K562 (cell line): ENCODE results near the gene TBX10. TPM values are rescaled to one million over a fixed set of nuclear protein-coding genes. Genes with fewer than 3 reads are reported as not detected.

Experiments
- BRCA1 ChIP-seq, 2 experiments: fragments of 450-650 bp in 1 of 2; sonication (generic) in 1 of 2; formaldehyde crosslinking in 1 of 2; IDR thresholded peaks; 2 replicates each; pipeline versions ENCODE4 v1.5.0 to v1.6.1; 2017 to 2020; ENCODE audit warnings: mild to moderate bottlenecking in 1 of 2, missing genetic modification reagents in 1 of 2
- CBFB ChIP-seq: sonication (generic); formaldehyde crosslinking; IDR thresholded peaks from 2 replicates; pipeline ENCODE4 v1.4.0; 2020; ENCODE audit warnings: mild to moderate bottlenecking, missing genetic modification reagents
- CHD2 ChIP-seq: IDR thresholded peaks from 2 replicates; pipeline ENCODE4 v1.6.1; 2011; ENCODE audit warnings: low read depth, low read length
- EP400 ChIP-seq: fragments of 450-650 bp; IDR thresholded peaks from 2 replicates; pipeline ENCODE4 v1.6.1; 2017; ENCODE audit warnings: antibody characterized with exemption, mild to moderate bottlenecking, moderate library complexity
- HDAC2 ChIP-seq: fragments of 450-650 bp; IDR thresholded peaks from 2 replicates; pipeline ENCODE4 v1.6.1; 2016; ENCODE audit warnings: mild to moderate bottlenecking
- NFIC ChIP-seq: fragments of 450-650 bp; IDR thresholded peaks from 2 replicates; pipeline ENCODE4 v1.6.1; 2017; ENCODE audit warnings: mild to moderate bottlenecking, inconsistent platforms
- NR1H2 ChIP-seq: sonication (generic); formaldehyde crosslinking; IDR thresholded peaks from 2 replicates; pipeline ENCODE4 v1.4.0; 2020; ENCODE audit warnings: mild to moderate bottlenecking, missing genetic modification reagents
- RBBP5 ChIP-seq: fragments of 200-600 bp; sonication (generic); IDR thresholded peaks from 2 replicates; pipeline ENCODE4 v1.6.1; 2012; ENCODE audit warnings: borderline replicate concordance, mild to moderate bottlenecking, low read length, control low read depth, inconsistent platforms; ENCODE audit not compliant: insufficient read depth, poor library complexity, severe bottlenecking
- RFX5 ChIP-seq: IDR thresholded peaks from 2 replicates; pipeline ENCODE4 v1.6.1; 2011; ENCODE audit warnings: low read depth, mild to moderate bottlenecking, improper control_type of control experiment, low read length
- SAFB ChIP-seq: fragments of 200-400 bp; formaldehyde crosslinking; IDR thresholded peaks from 2 replicates; pipeline ENCODE4 v1.6.1; 2017; ENCODE audit warnings: low read depth, low read length, borderline replicate concordance
- TCF3 ChIP-seq: sonication (generic); formaldehyde crosslinking; IDR thresholded peaks from 2 replicates; pipeline ENCODE4 v1.4.0; 2020; ENCODE audit warnings: mild to moderate bottlenecking, missing genetic modification reagents
- TRIM24 ChIP-seq, 2 experiments: fragments of 450-650 bp; IDR thresholded peaks; 2 replicates each; pipeline ENCODE4 v1.6.1; 2016
- ZKSCAN3 ChIP-seq: fragments of 250-450 bp; sonication (Bioruptor Pico); IDR thresholded peaks from 2 replicates; pipeline ENCODE4 v1.4.0; 2020
- ZNF668 ChIP-seq: fragments of 250-450 bp; sonication (Bioruptor Pico); IDR thresholded peaks from 2 replicates; pipeline ENCODE4 v1.8.0; 2022; ENCODE audit warnings: mild to moderate bottlenecking, inconsistent platforms
- polyA plus RNA-seq, 8 experiments: library from polyadenylated mRNA; depleted of rRNA in 4 of 8; stranded (reverse) in 5 of 8; unstranded in 3 of 8; fragments of >200 nt; fragmentation: Nextera tagmentation in 2 of 8; fragmentation: Illumina TruSeq in 1 of 8; extraction: Ambion mirVana in 2 of 8; extraction: Trizol in 1 of 8; gene quantifications; 2 replicates each; pipeline versions ENCODE4 v1.2.1 to v1.2.3, GENCODE V29; 2011 to 2014; ENCODE audit warnings: inconsistent platforms in 1 of 8, missing spikeins in 1 of 8
- total RNA-seq, 7 experiments: library from RNA; depleted of rRNA in 6 of 7; stranded (reverse); fragments of >200 nt in 6 of 7; fragmentation: Illumina TruSeq in 2 of 7; extraction: Trizol in 2 of 7; gene quantifications; 2 replicates each; pipeline versions ENCODE4 v1.2.1 to v1.2.3, GENCODE V29; 2011 to 2021; ENCODE audit warnings: low replicate concordance in 1 of 7
- TF ChIP-seq, protein P1 (sequence below): sonication (generic); formaldehyde crosslinking; IDR thresholded peaks from 2 replicates; pipeline ENCODE4 v1.8.0; 2023; ENCODE audit warnings: mild to moderate bottlenecking, missing genetic modification reagents
- TF ChIP-seq, protein P2 (sequence below): sonication (generic); formaldehyde crosslinking; IDR thresholded peaks from 2 replicates; pipeline ENCODE4 v1.8.0; 2022; ENCODE audit warnings: missing genetic modification reagents, mild to moderate bottlenecking, borderline replicate concordance
- TF ChIP-seq, protein P3 (sequence below): IDR thresholded peaks from 2 replicates; pipeline ENCODE4 v1.6.1; 2012; ENCODE audit warnings: low read depth, low read length, improper control_type of control experiment, borderline replicate concordance
- TF ChIP-seq, protein P4 (sequence below): fragments of 450-650 bp; IDR thresholded peaks from 2 replicates; pipeline ENCODE4 v1.6.1; 2016; ENCODE audit warnings: antibody characterized with exemption
- TF ChIP-seq, protein P5 (sequence below): sonication (generic); formaldehyde crosslinking; IDR thresholded peaks from 2 replicates; pipeline ENCODE4 v1.8.0; 2022; ENCODE audit warnings: missing genetic modification reagents, mild to moderate bottlenecking, moderate library complexity, borderline replicate concordance

TBX10 gene
- total and polyA plus RNA-seq, 9 of the 15 experiments (the other 6 are each of a cell fraction or from before 2014, with no cell fraction given), result not detected

DNA sequence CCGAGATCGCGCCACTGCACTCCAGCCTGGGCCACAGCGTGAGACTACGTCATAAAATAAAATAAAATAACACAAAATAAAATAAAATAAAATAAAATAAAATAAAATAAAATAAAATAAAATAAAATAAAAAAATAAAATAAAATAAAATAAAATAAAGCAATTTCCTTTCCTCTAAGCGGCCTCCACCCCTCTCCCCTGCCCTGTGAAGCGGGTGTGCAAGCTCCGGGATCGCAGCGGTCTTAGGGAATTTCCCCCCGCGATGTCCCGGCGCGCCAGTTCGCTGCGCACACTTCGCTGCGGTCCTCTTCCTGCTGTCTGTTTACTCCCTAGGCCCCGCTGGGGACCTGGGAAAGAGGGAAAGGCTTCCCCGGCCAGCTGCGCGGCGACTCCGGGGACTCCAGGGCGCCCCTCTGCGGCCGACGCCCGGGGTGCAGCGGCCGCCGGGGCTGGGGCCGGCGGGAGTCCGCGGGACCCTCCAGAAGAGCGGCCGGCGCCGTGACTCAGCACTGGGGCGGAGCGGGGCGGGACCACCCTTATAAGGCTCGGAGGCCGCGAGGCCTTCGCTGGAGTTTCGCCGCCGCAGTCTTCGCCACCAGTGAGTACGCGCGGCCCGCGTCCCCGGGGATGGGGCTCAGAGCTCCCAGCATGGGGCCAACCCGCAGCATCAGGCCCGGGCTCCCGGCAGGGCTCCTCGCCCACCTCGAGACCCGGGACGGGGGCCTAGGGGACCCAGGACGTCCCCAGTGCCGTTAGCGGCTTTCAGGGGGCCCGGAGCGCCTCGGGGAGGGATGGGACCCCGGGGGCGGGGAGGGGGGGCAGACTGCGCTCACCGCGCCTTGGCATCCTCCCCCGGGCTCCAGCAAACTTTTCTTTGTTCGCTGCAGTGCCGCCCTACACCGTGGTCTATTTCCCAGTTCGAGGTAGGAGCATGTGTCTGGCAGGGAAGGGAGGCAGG lies 56.0 kb downstream of the TBX10 start, which contains the start of gene GSTP1 (continued):
- no peak for TF ChIP-seq HDAC2
- peak; percentile 45 for TF ChIP-seq TCF3 (CRISPR knock-in tag)
- TF ChIP-seq ZNF668 (CRISPR knock-in tag), result no peak
- 0 out of 2 replicates have a peak, but pooled peaks have one; percentile 42 for TF ChIP-seq NR1H2 (CRISPR knock-in tag)
- TF ChIP-seq CBFB (CRISPR knock-in tag), result no peak
- TF ChIP-seq TRIM24 (IDR thresholded peaks at IDR 0.05), result no peak
- no peak for TF ChIP-seq SAFB
- TF ChIP-seq, protein P1, sequence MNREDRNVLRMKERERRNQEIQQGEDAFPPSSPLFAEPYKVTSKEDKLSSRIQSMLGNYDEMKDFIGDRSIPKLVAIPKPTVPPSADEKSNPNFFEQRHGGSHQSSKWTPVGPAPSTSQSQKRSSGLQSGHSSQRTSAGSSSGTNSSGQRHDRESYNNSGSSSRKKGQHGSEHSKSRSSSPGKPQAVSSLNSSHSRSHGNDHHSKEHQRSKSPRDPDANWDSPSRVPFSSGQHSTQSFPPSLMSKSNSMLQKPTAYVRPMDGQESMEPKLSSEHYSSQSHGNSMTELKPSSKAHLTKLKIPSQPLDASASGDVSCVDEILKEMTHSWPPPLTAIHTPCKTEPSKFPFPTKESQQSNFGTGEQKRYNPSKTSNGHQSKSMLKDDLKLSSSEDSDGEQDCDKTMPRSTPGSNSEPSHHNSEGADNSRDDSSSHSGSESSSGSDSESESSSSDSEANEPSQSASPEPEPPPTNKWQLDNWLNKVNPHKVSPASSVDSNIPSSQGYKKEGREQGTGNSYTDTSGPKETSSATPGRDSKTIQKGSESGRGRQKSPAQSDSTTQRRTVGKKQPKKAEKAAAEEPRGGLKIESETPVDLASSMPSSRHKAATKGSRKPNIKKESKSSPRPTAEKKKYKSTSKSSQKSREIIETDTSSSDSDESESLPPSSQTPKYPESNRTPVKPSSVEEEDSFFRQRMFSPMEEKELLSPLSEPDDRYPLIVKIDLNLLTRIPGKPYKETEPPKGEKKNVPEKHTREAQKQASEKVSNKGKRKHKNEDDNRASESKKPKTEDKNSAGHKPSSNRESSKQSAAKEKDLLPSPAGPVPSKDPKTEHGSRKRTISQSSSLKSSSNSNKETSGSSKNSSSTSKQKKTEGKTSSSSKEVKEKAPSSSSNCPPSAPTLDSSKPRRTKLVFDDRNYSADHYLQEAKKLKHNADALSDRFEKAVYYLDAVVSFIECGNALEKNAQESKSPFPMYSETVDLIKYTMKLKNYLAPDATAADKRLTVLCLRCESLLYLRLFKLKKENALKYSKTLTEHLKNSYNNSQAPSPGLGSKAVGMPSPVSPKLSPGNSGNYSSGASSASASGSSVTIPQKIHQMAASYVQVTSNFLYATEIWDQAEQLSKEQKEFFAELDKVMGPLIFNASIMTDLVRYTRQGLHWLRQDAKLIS (CRISPR knock-in tag), result no peak
- TF ChIP-seq, protein P2, sequence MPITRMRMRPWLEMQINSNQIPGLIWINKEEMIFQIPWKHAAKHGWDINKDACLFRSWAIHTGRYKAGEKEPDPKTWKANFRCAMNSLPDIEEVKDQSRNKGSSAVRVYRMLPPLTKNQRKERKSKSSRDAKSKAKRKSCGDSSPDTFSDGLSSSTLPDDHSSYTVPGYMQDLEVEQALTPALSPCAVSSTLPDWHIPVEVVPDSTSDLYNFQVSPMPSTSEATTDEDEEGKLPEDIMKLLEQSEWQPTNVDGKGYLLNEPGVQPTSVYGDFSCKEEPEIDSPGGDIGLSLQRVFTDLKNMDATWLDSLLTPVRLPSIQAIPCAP (CRISPR knock-in tag), result no peak
- no peak for TF ChIP-seq CHD2
- TF ChIP-seq RBBP5, result peak; percentile 67
- TF ChIP-seq, protein P3, sequence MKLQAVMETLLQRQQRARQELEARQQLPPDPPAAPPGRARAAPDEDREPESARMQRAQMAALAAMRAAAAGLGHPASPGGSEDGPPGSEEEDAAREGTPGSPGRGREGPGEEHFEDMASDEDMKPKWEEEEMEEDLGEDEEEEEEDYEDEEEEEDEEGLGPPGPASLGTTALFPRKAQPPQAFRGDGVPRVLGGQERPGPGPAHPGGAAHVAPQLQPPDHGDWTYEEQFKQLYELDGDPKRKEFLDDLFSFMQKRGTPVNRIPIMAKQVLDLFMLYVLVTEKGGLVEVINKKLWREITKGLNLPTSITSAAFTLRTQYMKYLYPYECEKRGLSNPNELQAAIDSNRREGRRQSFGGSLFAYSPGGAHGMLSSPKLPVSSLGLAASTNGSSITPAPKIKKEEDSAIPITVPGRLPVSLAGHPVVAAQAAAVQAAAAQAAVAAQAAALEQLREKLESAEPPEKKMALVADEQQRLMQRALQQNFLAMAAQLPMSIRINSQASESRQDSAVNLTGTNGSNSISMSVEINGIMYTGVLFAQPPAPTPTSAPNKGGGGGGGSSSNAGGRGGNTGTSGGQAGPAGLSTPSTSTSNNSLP, result no peak
- TF ChIP-seq EP400, result peak; percentile 63
- TF ChIP-seq, protein P4, sequence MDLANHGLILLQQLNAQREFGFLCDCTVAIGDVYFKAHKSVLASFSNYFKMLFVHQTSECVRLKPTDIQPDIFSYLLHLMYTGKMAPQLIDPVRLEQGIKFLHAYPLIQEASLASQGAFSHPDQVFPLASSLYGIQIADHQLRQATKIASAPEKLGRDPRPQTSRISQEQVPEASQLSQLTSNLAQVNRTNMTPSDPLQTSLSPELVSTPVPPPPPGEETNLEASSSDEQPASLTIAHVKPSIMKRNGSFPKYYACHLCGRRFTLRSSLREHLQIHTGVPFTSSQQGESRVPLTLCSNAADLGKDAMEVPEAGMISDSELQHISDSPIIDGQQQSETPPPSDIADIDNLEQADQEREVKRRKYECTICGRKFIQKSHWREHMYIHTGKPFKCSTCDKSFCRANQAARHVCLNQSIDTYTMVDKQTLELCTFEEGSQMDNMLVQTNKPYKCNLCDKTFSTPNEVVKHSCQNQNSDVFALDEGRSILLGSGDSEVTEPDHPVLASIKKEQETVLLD, result no peak
- TF ChIP-seq, protein P5, sequence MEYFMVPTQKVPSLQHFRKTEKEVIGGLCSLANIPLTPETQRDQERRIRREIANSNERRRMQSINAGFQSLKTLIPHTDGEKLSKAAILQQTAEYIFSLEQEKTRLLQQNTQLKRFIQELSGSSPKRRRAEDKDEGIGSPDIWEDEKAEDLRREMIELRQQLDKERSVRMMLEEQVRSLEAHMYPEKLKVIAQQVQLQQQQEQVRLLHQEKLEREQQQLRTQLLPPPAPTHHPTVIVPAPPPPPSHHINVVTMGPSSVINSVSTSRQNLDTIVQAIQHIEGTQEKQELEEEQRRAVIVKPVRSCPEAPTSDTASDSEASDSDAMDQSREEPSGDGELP (CRISPR knock-in tag), result peak; percentile 92
- no peak for TF ChIP-seq ZKSCAN3 (CRISPR knock-in tag)
- no peak for TF ChIP-seq BRCA1 (IDR thresholded peaks at IDR 0.05)
- no peak for TF ChIP-seq BRCA1 (CRISPR knock-in tag; IDR thresholded peaks at IDR 0.05)
- peak; percentile 27; the same call in 1 of the 2 replicates for TF ChIP-seq NFIC
- TF ChIP-seq RFX5, result no peak
